ENCODE measurements around the gene LRRC26.

Gene LRRC26

GRCh38 chr9:137199411-137200121, 29.7 kb upstream of the LRRC26 start:
- DNase-seq (ENCODE audit: low spot score): no peak

- DNase-seq (ENCODE audit: low spot score): no peak
Observed at GRCh38 chr9:137198902-137199283, 29.0 kb upstream of the LRRC26 start.

GRCh38 chr9:137198051-137198901, 28.4 kb upstream of the LRRC26 start:
- DNase-seq (ENCODE audit: low spot score): no peak

GRCh38 chr9:137195525-137196220, 25.8 kb upstream of the LRRC26 start:
- DNase-seq (ENCODE audit: low spot score): no peak

- no peak for DNase-seq (ENCODE audit: low spot score)
Observed at GRCh38 chr9:137194909-137195308, 25.1 kb upstream of the LRRC26 start.

GRCh38 chr9:137194388-137194787, 24.5 kb upstream of the LRRC26 start:
- no peak for DNase-seq (ENCODE audit: low spot score)

- no peak for DNase-seq (ENCODE audit: low spot score)
Observed at GRCh38 chr9:137193771-137194170, 23.9 kb upstream of the LRRC26 start.

GRCh38 chr9:137192859-137193258, 23.0 kb upstream of the LRRC26 start:
- no peak for DNase-seq (ENCODE audit: low spot score)

- no peak for DNase-seq (ENCODE audit: low spot score)
Observed at GRCh38 chr9:137192448-137192780, 22.6 kb upstream of the LRRC26 start.

GRCh38 chr9:137191691-137192447, 22.0 kb upstream of the LRRC26 start:
- DNase-seq (ENCODE audit: low spot score): no peak

- no peak for DNase-seq (ENCODE audit: low spot score)
Observed at GRCh38 chr9:137191245-137191644, 21.4 kb upstream of the LRRC26 start.

GRCh38 chr9:137190315-137190856, 20.5 kb upstream of the LRRC26 start:
- DNase-seq (ENCODE audit: low spot score): no peak

GRCh38 chr9:137189297-137190295, 19.7 kb upstream of the LRRC26 start:
- DNase-seq (ENCODE audit: low spot score): no peak

- peak; percentile 97 for DNase-seq (ENCODE audit: low spot score)
Observed at GRCh38 chr9:137188490-137189296, 18.8 kb upstream of the LRRC26 start, which contains the start of the genes ANAPC2 and SSNA1. ANAPC2 (minus strand) TSS chr9:137188560; CDS start chr9:137188532, 28 bp downstream. SSNA1 (plus strand) TSS chr9:137188676; CDS start chr9:137188727, 51 bp downstream.

- DNase-seq (ENCODE audit: low spot score): no peak
Observed at GRCh38 chr9:137188086-137188489, 18.2 kb upstream of the LRRC26 start.

GRCh38 chr9:137187386-137187785, 17.5 kb upstream of the LRRC26 start:
- no peak for DNase-seq (ENCODE audit: low spot score)

GRCh38 chr9:137186385-137186784, 16.5 kb upstream of the LRRC26 start:
- no peak for DNase-seq (ENCODE audit: low spot score)

GRCh38 chr9:137185921-137186320, 16.1 kb upstream of the LRRC26 start:
- no peak for DNase-seq (ENCODE audit: low spot score)

GRCh38 chr9:137184881-137185660, 15.2 kb upstream of the LRRC26 start:
- DNase-seq (ENCODE audit: low spot score): no peak

All from AG08395 (cell line).